SK-N-SH treated with all-trans-retinoic acid at 6 μM for 48 hours (cell line): ENCODE results near the gene CTSH.

Experiments used
- ARNTL ChIP-seq: fragments of 450-650 bp; formaldehyde crosslinking; IDR thresholded peaks from 2 replicates; pipeline ENCODE4 v1.5.0; 2020; ENCODE audit warnings: low read depth, mild to moderate bottlenecking, moderate library complexity, borderline replicate concordance
- BACH2 ChIP-seq: fragments of 250-450 bp; sonication (Bioruptor Pico); IDR thresholded peaks from 2 replicates; pipeline ENCODE4 v1.9.0; 2021; ENCODE audit warnings: mild to moderate bottlenecking, borderline replicate concordance
- CREB5 ChIP-seq: fragments of 250-450 bp; sonication (Bioruptor Pico); IDR thresholded peaks from 2 replicates; pipeline ENCODE4 v1.5.1; 2020; ENCODE audit warnings: low read depth, mild to moderate bottlenecking, moderate library complexity
- ISL1 ChIP-seq: fragments of 250-450 bp; sonication (Bioruptor Pico); IDR thresholded peaks from 2 replicates; pipeline ENCODE4 v2.1.2; 2022; ENCODE audit warnings: mild to moderate bottlenecking, moderate library complexity
- OSR1 ChIP-seq: fragments of 250-450 bp; sonication (Bioruptor Pico); IDR thresholded peaks from 2 replicates; pipeline ENCODE4 v1.8.0; 2022; ENCODE audit warnings: moderate library complexity, mild to moderate bottlenecking, inconsistent platforms
- SNAI2 ChIP-seq: fragments of 250-450 bp; sonication (Bioruptor Pico); IDR thresholded peaks from 2 replicates; pipeline ENCODE4 v1.5.0; 2020; ENCODE audit warnings: mild to moderate bottlenecking, moderate library complexity
- TCF4 ChIP-seq: fragments of 250-450 bp; sonication (Bioruptor Pico); IDR thresholded peaks from 2 replicates; pipeline ENCODE4 v1.8.0; 2021; ENCODE audit warnings: mild to moderate bottlenecking, moderate library complexity, borderline replicate concordance
- TOX ChIP-seq: fragments of 250-450 bp; sonication (Bioruptor Pico); IDR thresholded peaks from 2 replicates; pipeline ENCODE4 v1.8.0; 2021; ENCODE audit warnings: mild to moderate bottlenecking, moderate library complexity, borderline replicate concordance
- ZFP3 ChIP-seq: fragments of 250-450 bp; sonication (Bioruptor Pico); IDR thresholded peaks from 2 replicates; pipeline ENCODE4 v1.5.0; 2020; ENCODE audit warnings: mild to moderate bottlenecking, moderate library complexity
- ZFP30 ChIP-seq: fragments of 450-650 bp; formaldehyde crosslinking; IDR thresholded peaks from 2 replicates; pipeline ENCODE4 v1.5.0; 2022; ENCODE audit warnings: mild to moderate bottlenecking, moderate library complexity
- ZNF565 ChIP-seq: fragments of 450-650 bp; formaldehyde crosslinking; conservative IDR thresholded peaks from 2 replicates; pipeline ENCODE4 v1.5.0; 2020; ENCODE audit warnings: low read depth, mild to moderate bottlenecking, moderate library complexity
- TF ChIP-seq, protein P1 (sequence below): fragments of 250-450 bp; sonication (Bioruptor Pico); IDR thresholded peaks from 2 replicates; pipeline ENCODE4 v1.5.0; 2020; ENCODE audit warnings: mild to moderate bottlenecking, moderate library complexity
- TF ChIP-seq, protein P2 (sequence below): fragments of 250-450 bp; sonication (Bioruptor Pico); IDR thresholded peaks from 2 replicates; pipeline ENCODE4 v1.8.0; 2020; ENCODE audit warnings: mild to moderate bottlenecking, moderate library complexity, borderline replicate concordance
- TF ChIP-seq, protein P3 (sequence below): fragments of 250-450 bp; sonication (Bioruptor Pico); IDR thresholded peaks from 2 replicates; pipeline ENCODE4 v1.8.0; 2021; ENCODE audit warnings: low read depth, mild to moderate bottlenecking, moderate library complexity, borderline replicate concordance

DNA sequence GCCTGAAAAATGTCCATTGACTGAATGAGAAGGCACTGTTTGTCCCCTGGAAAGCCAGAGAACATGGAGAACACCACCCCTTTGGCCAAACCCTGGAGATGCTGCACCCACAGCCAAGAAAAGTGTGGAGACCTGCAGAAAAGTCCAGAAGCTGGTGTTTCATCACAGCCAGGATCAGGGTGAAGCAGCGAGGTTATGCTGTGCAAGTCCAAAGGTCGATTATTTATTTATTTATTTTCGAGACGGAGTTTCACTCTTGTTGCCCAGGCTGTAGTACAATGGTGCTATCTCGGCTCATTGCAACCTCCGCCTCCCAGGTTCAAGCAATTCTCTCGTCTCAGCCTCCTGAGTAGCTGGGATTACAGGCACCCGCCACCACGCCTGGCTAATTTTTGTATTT lies 5.5 kb upstream of the CTSH start:
- TF ChIP-seq CREB5 (no peak), ARNTL (CRISPR knock-in tag) (no peak), ZFP30 (no peak), ZNF565 (CRISPR knock-in tag) (no peak), ISL1 (CRISPR knock-in tag) (no peak), TOX (CRISPR knock-in tag) (no peak), BACH2 (CRISPR knock-in tag) (no peak), ZFP3 (no peak), OSR1 (CRISPR knock-in tag) (no peak), SNAI2 (CRISPR knock-in tag) (no peak), TCF4 (CRISPR knock-in tag) (no peak)
- TF ChIP-seq, protein P1, sequence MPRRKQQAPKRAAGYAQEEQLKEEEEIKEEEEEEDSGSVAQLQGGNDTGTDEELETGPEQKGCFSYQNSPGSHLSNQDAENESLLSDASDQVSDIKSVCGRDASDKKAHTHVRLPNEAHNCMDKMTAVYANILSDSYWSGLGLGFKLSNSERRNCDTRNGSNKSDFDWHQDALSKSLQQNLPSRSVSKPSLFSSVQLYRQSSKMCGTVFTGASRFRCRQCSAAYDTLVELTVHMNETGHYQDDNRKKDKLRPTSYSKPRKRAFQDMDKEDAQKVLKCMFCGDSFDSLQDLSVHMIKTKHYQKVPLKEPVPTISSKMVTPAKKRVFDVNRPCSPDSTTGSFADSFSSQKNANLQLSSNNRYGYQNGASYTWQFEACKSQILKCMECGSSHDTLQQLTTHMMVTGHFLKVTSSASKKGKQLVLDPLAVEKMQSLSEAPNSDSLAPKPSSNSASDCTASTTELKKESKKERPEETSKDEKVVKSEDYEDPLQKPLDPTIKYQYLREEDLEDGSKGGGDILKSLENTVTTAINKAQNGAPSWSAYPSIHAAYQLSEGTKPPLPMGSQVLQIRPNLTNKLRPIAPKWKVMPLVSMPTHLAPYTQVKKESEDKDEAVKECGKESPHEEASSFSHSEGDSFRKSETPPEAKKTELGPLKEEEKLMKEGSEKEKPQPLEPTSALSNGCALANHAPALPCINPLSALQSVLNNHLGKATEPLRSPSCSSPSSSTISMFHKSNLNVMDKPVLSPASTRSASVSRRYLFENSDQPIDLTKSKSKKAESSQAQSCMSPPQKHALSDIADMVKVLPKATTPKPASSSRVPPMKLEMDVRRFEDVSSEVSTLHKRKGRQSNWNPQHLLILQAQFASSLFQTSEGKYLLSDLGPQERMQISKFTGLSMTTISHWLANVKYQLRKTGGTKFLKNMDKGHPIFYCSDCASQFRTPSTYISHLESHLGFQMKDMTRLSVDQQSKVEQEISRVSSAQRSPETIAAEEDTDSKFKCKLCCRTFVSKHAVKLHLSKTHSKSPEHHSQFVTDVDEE (CRISPR knock-in tag), result no peak
- TF ChIP-seq, protein P2, sequence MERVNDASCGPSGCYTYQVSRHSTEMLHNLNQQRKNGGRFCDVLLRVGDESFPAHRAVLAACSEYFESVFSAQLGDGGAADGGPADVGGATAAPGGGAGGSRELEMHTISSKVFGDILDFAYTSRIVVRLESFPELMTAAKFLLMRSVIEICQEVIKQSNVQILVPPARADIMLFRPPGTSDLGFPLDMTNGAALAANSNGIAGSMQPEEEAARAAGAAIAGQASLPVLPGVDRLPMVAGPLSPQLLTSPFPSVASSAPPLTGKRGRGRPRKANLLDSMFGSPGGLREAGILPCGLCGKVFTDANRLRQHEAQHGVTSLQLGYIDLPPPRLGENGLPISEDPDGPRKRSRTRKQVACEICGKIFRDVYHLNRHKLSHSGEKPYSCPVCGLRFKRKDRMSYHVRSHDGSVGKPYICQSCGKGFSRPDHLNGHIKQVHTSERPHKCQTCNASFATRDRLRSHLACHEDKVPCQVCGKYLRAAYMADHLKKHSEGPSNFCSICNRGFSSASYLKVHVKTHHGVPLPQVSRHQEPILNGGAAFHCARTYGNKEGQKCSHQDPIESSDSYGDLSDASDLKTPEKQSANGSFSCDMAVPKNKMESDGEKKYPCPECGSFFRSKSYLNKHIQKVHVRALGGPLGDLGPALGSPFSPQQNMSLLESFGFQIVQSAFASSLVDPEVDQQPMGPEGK (CRISPR knock-in tag), result no peak
- TF ChIP-seq, protein P3, sequence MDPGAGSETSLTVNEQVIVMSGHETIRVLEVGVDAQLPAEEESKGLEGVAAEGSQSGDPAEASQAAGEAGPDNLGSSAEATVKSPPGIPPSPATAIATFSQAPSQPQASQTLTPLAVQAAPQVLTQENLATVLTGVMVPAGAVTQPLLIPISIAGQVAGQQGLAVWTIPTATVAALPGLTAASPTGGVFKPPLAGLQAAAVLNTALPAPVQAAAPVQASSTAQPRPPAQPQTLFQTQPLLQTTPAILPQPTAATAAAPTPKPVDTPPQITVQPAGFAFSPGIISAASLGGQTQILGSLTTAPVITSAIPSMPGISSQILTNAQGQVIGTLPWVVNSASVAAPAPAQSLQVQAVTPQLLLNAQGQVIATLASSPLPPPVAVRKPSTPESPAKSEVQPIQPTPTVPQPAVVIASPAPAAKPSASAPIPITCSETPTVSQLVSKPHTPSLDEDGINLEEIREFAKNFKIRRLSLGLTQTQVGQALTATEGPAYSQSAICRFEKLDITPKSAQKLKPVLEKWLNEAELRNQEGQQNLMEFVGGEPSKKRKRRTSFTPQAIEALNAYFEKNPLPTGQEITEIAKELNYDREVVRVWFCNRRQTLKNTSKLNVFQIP, result no peak
